IPS-NIHi7 (cell line): ENCODE results near the gene PRR15L.
"Not testable (repeated sequence)": the region's sequence is repeated elsewhere in the genome, so short reads cannot be mapped to it uniquely, and the experiment has no call there.

ENCODE experiments used
- DNase-seq: peaks from one replicate; pipeline ENCODE4 v3.0.0; 2012; ENCODE audit warnings: mixed read lengths; ENCODE audit errors: extremely low spot score

PRR15L gene

GRCh38 chr17:47988445-47988844 is 30.8 kb upstream of the PRR15L start:
- DNase-seq, result not testable (repeated sequence)

GRCh38 chr17:47987240-47987835 is 29.7 kb upstream of the PRR15L start:
- peak; percentile 29 for DNase-seq

GRCh38 chr17:47986520-47986919 is 28.8 kb upstream of the PRR15L start:
- DNase-seq, result no peak

GRCh38 chr17:47983492-47984223 is 26.0 kb upstream of the PRR15L start:
- DNase-seq, result no peak

- no peak for DNase-seq
Measured at GRCh38 chr17:47982645-47983390, 25.1 kb upstream of the PRR15L start.

GRCh38 chr17:47982091-47982617 is 24.5 kb upstream of the PRR15L start:
- no peak for DNase-seq

GRCh38 chr17:47981462-47981861 is 23.8 kb upstream of the PRR15L start:
- DNase-seq, result no peak

GRCh38 chr17:47980541-47980940 is 22.9 kb upstream of the PRR15L start:
- DNase-seq, result no peak

GRCh38 chr17:47978324-47978723 is 20.6 kb upstream of the PRR15L start:
- DNase-seq, result peak; percentile 92

- no peak for DNase-seq
Measured at GRCh38 chr17:47975823-47976205, 18.1 kb upstream of the PRR15L start.

- DNase-seq, result no peak
Measured at GRCh38 chr17:47975189-47975822, 17.6 kb upstream of the PRR15L start.

GRCh38 chr17:47973541-47973940 is 15.9 kb upstream of the PRR15L start:
- no peak for DNase-seq

- DNase-seq, result peak; percentile 99
Measured at GRCh38 chr17:47970725-47971499, 13.2 kb upstream of the PRR15L start, which contains the start of gene CDK5RAP3. Gene CDK5RAP3 (plus strand): TSS chr17:47971113. CDS start chr17:47971147, 34 bp downstream.

GRCh38 chr17:47969930-47970724 is 12.4 kb upstream of the PRR15L start:
- DNase-seq, result no peak

GRCh38 chr17:47968836-47969235 is 11.2 kb upstream of the PRR15L start:
- no peak for DNase-seq

- no peak for DNase-seq
Measured at GRCh38 chr17:47967607-47968252, 10.0 kb upstream of the PRR15L start.

- DNase-seq, result no peak
Measured at GRCh38 chr17:47966079-47966519, 8.4 kb upstream of the PRR15L start.

- no peak for DNase-seq
Measured at GRCh38 chr17:47964856-47965255, 7.2 kb upstream of the PRR15L start.

GRCh38 chr17:47962901-47963300 is 5.2 kb upstream of the PRR15L start:
- no peak for DNase-seq

- DNase-seq, result no peak
Measured at GRCh38 chr17:47961406-47961805, 3.7 kb upstream of the PRR15L start.
